ENCODE results near the gene SMO.

SMO gene

GRCh38 chr7:129188372-129188891, at the start of gene SMO:
SMO (plus strand) TSS chr7:129188633; CDS start chr7:129189152, 519 bp downstream.
- Mint-ChIP-seq H3K9me3 (no peaks in the 10 kb centered on the region), H3K4me3 (peak within 1 kb of the TSS; percentile 85), H3K27me3 (peaks cover 58% of the 10 kb centered on the region), H3K4me1 (ENCODE audit: low read depth) (peaks cover 30% of the 10 kb centered on the region), H3K27ac (peak within 1 kb of the TSS; percentile 73), H3K36me3 (ENCODE audit: low read depth) (no peaks in the 10 kb centered on the region)
- intact Hi-C loops (cut with micrococcal nuclease): no loop called here

DNA sequence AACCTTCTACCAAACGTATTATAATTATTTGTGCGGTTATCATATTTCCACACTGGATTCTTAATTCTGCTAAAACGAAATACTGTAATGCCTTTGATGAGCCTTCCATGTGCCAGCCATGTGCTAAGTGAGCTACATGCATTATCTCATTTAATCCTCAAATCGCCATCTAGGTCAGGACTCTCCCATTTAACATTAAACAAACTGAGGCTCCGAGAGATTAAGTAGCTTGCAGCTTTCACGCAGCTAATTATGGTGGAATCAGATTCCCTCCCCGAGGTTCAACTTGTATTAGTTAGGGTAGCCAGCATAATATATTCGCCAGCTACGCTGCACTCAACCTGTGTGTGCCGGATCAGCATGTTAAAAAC, 44.7 kb upstream of the SMO start:
- H3K4me1 Mint-ChIP-seq (ENCODE audit: low read depth): peaks cover 48% of the 10 kb centered on the region
- H3K4me3 Mint-ChIP-seq: no peak overlapping the region
- intact Hi-C loops (cut with micrococcal nuclease): no loop called here
- peaks cover 16% of the 10 kb centered on the region for H3K36me3 Mint-ChIP-seq (ENCODE audit: low read depth)
- peak overlapping the region; percentile 26 for H3K27ac Mint-ChIP-seq
- H3K27me3 Mint-ChIP-seq: peaks cover 24% of the 10 kb centered on the region
- H3K9me3 Mint-ChIP-seq: no peaks in the 10 kb centered on the region

DNA sequence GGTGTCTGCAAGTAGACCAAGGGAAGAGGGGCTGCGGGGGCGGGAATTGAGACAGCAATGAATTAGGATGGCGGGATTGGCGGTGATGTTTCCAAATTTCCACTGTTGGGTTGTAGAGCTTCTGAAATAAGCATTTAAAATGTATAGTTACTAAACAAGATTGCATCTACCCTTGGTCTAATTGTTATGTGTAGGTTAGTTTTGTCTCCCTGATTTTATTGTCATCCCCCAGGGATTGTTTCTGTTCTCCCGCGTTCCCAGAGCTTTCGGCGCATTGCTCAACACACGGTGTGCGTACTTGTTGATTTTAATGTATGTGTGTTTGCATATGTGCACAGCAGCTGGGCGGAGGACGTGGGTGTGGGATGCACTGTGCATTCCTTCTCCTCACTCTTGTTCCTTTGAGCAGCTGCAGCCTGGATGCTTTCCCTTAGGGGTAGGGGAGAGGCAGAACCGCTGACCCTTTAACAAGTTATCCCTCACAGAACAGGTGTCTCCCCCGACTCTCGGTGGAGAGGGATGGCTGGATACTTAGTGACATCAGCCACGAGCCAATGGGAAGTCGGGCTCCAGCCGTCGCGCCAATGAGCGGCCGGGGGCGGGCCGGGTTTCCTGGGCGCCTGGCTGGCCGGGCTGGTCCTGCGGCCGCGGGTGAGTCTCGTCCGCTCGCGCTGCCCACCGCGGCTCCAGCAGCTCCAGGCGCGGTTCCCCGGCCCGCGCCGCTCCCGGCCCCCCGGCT, 44.2 kb upstream of the SMO start, which contains the start of gene TSPAN33:
Gene TSPAN33, plus strand, starts transcription at position 613 of the 739 bp plus-strand sequence. CDS start 274 bp downstream, outside the sequence.
- intact Hi-C loops (cut with micrococcal nuclease): no loop called here
- H3K27me3 Mint-ChIP-seq: peaks cover 24% of the 10 kb centered on the region
- peak within 1 kb of the TSS; percentile 70 for H3K27ac Mint-ChIP-seq
- H3K4me3 Mint-ChIP-seq: peak within 1 kb of the TSS; percentile 85
- H3K4me1 Mint-ChIP-seq (ENCODE audit: low read depth): peaks cover 53% of the 10 kb centered on the region
- no peaks in the 10 kb centered on the region for H3K9me3 Mint-ChIP-seq
- H3K36me3 Mint-ChIP-seq (ENCODE audit: low read depth): peaks cover 20% of the 10 kb centered on the region

DNA sequence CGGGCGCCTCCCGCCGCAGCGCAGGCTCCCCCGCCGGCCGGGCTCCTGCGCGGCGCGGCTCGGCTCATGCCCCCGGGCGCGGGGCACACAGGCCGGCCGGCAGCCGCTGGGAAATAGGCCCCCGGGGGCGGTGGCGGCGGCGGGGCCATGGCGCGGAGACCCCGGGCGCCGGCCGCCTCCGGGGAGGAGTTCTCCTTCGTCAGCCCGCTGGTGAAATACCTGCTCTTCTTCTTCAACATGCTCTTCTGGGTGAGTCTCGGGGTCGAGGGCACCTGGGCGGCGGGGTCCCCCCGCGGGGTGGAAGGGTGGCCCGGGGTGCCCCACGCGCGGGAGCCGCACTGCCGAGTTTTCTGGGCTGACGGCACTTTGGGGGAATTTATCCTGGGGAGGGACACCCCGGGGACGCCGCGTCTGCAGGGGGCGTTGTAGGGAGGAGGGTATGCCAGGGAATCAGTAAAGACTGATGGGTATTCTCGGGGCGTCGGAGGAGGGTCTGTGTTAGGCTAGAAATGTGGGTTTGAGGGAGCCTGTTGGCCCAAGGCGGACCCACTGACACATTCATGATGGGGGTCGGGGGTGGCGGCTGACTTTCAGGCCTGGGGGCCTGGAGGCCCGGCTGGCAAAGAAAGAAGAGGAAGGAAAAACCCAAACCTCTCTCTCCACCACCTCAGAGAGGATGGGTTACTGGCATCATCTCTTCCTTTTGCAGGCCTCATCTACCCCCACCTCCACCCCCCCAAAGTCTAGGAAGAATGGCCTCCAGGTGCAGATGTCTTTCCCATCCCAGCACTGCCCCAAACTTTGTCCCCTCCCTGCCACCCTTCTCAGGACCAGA, 43.4 kb upstream of the SMO start:
- peaks cover 20% of the 10 kb centered on the region for H3K36me3 Mint-ChIP-seq (ENCODE audit: low read depth)
- peak overlapping the region; percentile 70 for H3K27ac Mint-ChIP-seq
- H3K9me3 Mint-ChIP-seq: no peaks in the 10 kb centered on the region
- peaks cover 61% of the 10 kb centered on the region for H3K4me1 Mint-ChIP-seq (ENCODE audit: low read depth)
- intact Hi-C loops (cut with micrococcal nuclease): loop anchor here (5.0 kb wide), 2 partner anchors 53 to 93 kb away; no protein-coding TSS in a partner anchor
- peaks cover 24% of the 10 kb centered on the region for H3K27me3 Mint-ChIP-seq
- H3K4me3 Mint-ChIP-seq: peak overlapping the region; percentile 85

GRCh38 chr7:129146237-129146979, 42.0 kb upstream of the SMO start:
- H3K27ac Mint-ChIP-seq: peak overlapping the region; percentile 91
- H3K36me3 Mint-ChIP-seq (ENCODE audit: low read depth): peaks cover 28% of the 10 kb centered on the region
- H3K27me3 Mint-ChIP-seq: peaks cover 24% of the 10 kb centered on the region

GRCh38 chr7:129147731-129148130, 40.7 kb upstream of the SMO start:
- H3K4me1 Mint-ChIP-seq (ENCODE audit: low read depth): peaks cover 71% of the 10 kb centered on the region
- H3K27me3 Mint-ChIP-seq: peaks cover 18% of the 10 kb centered on the region
- peak overlapping the region; percentile 58 for H3K4me3 Mint-ChIP-seq
- H3K36me3 Mint-ChIP-seq (ENCODE audit: low read depth): peaks cover 35% of the 10 kb centered on the region
- H3K9me3 Mint-ChIP-seq: no peaks in the 10 kb centered on the region
- H3K27ac Mint-ChIP-seq: peak overlapping the region; percentile 91
- intact Hi-C loops (cut with micrococcal nuclease): loop anchor here (5.0 kb wide), 2 partner anchors 55 to 95 kb away; no protein-coding TSS in a partner anchor

More at GRCh38 chr7:129146237-129146979, 42.0 kb upstream of the SMO start:
- Mint-ChIP-seq H3K4me3 (peak overlapping the region; percentile 85), H3K9me3 (no peaks in the 10 kb centered on the region), H3K4me1 (ENCODE audit: low read depth) (peaks cover 71% of the 10 kb centered on the region)
- intact Hi-C loops (cut with micrococcal nuclease): loop anchor here (5.0 kb wide), 2 partner anchors 54 to 94 kb away; no protein-coding TSS in a partner anchor

- Mint-ChIP-seq H3K9me3 (no peaks in the 10 kb centered on the region), H3K27ac (peak overlapping the region; percentile 91), H3K36me3 (ENCODE audit: low read depth) (peaks cover 42% of the 10 kb centered on the region), H3K4me3 (peak overlapping the region; percentile 41), H3K4me1 (ENCODE audit: low read depth) (peaks cover 66% of the 10 kb centered on the region), H3K27me3 (peaks cover 2% of the 10 kb centered on the region)
- intact Hi-C loops (cut with micrococcal nuclease): loop anchor here (5.0 kb wide), 2 partner anchors 57 to 97 kb away; no protein-coding TSS in a partner anchor
Observed at GRCh38 chr7:129149511-129149910, 38.9 kb upstream of the SMO start.

DNA sequence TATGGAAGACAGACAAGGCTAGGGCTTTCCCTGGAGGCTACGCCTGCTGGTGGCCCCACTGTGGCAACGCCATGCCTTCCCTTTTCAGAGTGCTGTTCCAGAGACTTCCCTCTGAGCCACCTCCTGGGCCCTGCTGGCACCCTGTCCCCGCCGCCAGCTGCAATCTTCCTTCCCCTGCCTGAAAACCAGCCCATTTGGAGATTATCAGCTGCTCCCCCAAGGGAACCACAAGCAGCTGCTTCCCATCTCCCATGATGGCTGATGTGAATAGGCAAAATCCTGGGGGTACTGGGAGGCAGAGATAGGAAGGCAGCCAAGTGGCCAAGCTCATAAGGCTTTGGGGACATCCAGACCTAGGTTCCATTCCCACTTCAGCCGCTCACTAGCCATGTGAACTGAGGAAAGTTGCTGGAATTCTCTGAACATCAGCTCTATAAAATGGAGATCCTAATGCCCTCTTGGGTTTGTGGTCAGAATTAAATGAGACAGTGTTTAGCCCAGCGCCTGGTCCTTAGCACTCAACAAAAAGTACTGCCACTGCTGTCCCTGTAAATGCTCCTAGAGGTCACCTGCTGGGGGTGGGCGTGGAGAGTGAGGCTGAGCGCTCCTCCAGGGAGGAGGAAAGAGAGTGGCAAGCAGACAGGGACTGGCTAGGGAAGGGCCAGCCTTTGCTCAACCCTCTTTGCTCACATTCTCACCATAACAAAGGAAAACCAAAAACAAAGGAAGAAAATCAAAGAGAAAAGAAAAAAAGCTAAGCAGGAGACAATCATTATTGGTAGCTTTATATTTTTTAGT, 38.0 kb upstream of the SMO start:
- Mint-ChIP-seq H3K27ac (peak overlapping the region; percentile 91), H3K9me3 (no peaks in the 10 kb centered on the region), H3K4me3 (no peak overlapping the region), H3K36me3 (ENCODE audit: low read depth) (peaks cover 36% of the 10 kb centered on the region), H3K4me1 (ENCODE audit: low read depth) (peaks cover 61% of the 10 kb centered on the region), H3K27me3 (peaks cover 2% of the 10 kb centered on the region)
- intact Hi-C loops (cut with micrococcal nuclease): no loop called here

GRCh38 chr7:129157651-129158050, 30.8 kb upstream of the SMO start:
- intact Hi-C loops (cut with micrococcal nuclease): no loop called here

GRCh38 chr7:129159539-129159938, 28.9 kb upstream of the SMO start:
- H3K4me1 Mint-ChIP-seq (ENCODE audit: low read depth): peaks cover 5% of the 10 kb centered on the region
- intact Hi-C loops (cut with micrococcal nuclease): no loop called here
- no peak overlapping the region for H3K4me3 Mint-ChIP-seq
- peaks cover 80% of the 10 kb centered on the region for H3K36me3 Mint-ChIP-seq (ENCODE audit: low read depth)
- no peaks in the 10 kb centered on the region for H3K27me3 Mint-ChIP-seq
- no peaks in the 10 kb centered on the region for H3K9me3 Mint-ChIP-seq
- no peak overlapping the region for H3K27ac Mint-ChIP-seq

More at GRCh38 chr7:129157651-129158050, 30.8 kb upstream of the SMO start:
- H3K9me3 Mint-ChIP-seq: no peaks in the 10 kb centered on the region
- H3K27ac Mint-ChIP-seq: no peak overlapping the region
- peaks cover 10% of the 10 kb centered on the region for H3K4me1 Mint-ChIP-seq (ENCODE audit: low read depth)
- H3K36me3 Mint-ChIP-seq (ENCODE audit: low read depth): peaks cover 69% of the 10 kb centered on the region
- no peaks in the 10 kb centered on the region for H3K27me3 Mint-ChIP-seq
- H3K4me3 Mint-ChIP-seq: no peak overlapping the region

GRCh38 chr7:129160161-129160905, 28.1 kb upstream of the SMO start:
- Mint-ChIP-seq H3K27ac (no peak overlapping the region), H3K9me3 (no peaks in the 10 kb centered on the region), H3K36me3 (ENCODE audit: low read depth) (peaks cover 87% of the 10 kb centered on the region), H3K4me1 (ENCODE audit: low read depth) (peaks cover 5% of the 10 kb centered on the region), H3K4me3 (no peak overlapping the region), H3K27me3 (no peaks in the 10 kb centered on the region)
- intact Hi-C loops (cut with micrococcal nuclease): no loop called here

- no peak overlapping the region for H3K4me3 Mint-ChIP-seq
- H3K9me3 Mint-ChIP-seq: no peaks in the 10 kb centered on the region
- peaks cover 5% of the 10 kb centered on the region for H3K4me1 Mint-ChIP-seq (ENCODE audit: low read depth)
- intact Hi-C loops (cut with micrococcal nuclease): no loop called here
- H3K27me3 Mint-ChIP-seq: no peaks in the 10 kb centered on the region
- no peak overlapping the region for H3K27ac Mint-ChIP-seq
- H3K36me3 Mint-ChIP-seq (ENCODE audit: low read depth): peaks cover 93% of the 10 kb centered on the region
Observed at GRCh38 chr7:129161524-129162225, 26.8 kb upstream of the SMO start.

Measured in dendritic cell treated with granulocyte-macrophage colony-stimulating factor and Interleukin-4, amounts not matched to agents 40 ng/mL and 50 ng/mL, for 4 days (primary cell).